HepG2 (cell line): Measurements from ENCODE around the gene NOCT. TPM values are rescaled to one million over a fixed set of nuclear protein-coding genes. Genes with fewer than 3 reads are reported as not detected.

ENCODE experiments used
- ATAC-seq: fragments of 200-7000 bp; cut with Tn5 transposase; 3 replicates; pipeline ENCODE4 v1.9.1; 2020; ENCODE audit warnings: mild to moderate bottlenecking, moderate library complexity
- BruUV-seq: library from RNA; stranded (reverse); fragments of 400-500 nt; replicated peaks from 2 replicates; lab custom pipeline; 2021; lab: Mats Ljungman, UMichigan
- CTCF ChIA-PET: fragments of 300-600 bp; formaldehyde crosslinking; extraction: SDS; loops from one replicate; lab custom pipeline; 2021; ENCODE audit warnings: low total read pairs, inconsistent platforms, low intra/inter-chr PET ratio; lab: Yijun Ruan, JAX
- POLR2A ChIA-PET: fragments of 350-600 bp; sonication (Branson Sonifier 250); formaldehyde crosslinking; loops from one replicate; lab custom pipeline; 2020; ENCODE audit warnings: antibody characterized with exemption, inconsistent platforms; lab: Yijun Ruan, JAX
- DNase-seq: peaks from one replicate; pipeline ENCODE4 v3.0.0-alpha.2; 2015; ENCODE audit warnings: low spot score
- FAIRE-seq: peaks from 3 replicates; lab custom pipeline; 2011; peaks lifted over from hg19 to GRCh38; lab: Jason Lieb, UNC
- H2AFZ ChIP-seq: one replicate; pipeline ENCODE4 v1.6.1; 2011; ENCODE audit warnings: low read length, inconsistent platforms
- H3K27ac ChIP-seq: fragments of 300-600 bp; 3 replicates; pipeline ENCODE4 v1.8.0; 2011; ENCODE audit warnings: mixed run types, mild to moderate bottlenecking, mixed read lengths, low read length, inconsistent platforms; ENCODE audit not compliant: insufficient read depth; ENCODE audit errors: extremely low read length
- H3K27me3 ChIP-seq, 2 experiments: fragments of 200-600 bp in 1 of 2; 2 replicates in 1 of 2; 3 replicates in 1 of 2; pipeline versions ENCODE4 v1.6.0 to v1.8.0; 2011; ENCODE audit warnings: low read length in 2 of 2, mild to moderate bottlenecking in 2 of 2, moderate library complexity in 2 of 2, inconsistent platforms in 1 of 2; ENCODE audit not compliant: insufficient read depth in 2 of 2, control insufficient read depth in 1 of 2
- H3K36me3 ChIP-seq, 2 experiments: fragments of 200-600 bp in 1 of 2; replicated peaks in 1 of 2; 2 replicates in 1 of 2; 3 replicates in 1 of 2; pipeline versions ENCODE4 v1.5.1 to v1.8.0; 2011; ENCODE audit warnings: low read length in 2 of 2, inconsistent platforms in 1 of 2; ENCODE audit not compliant: insufficient read depth in 2 of 2, control insufficient read depth in 1 of 2
- H3K4me1 ChIP-seq: 2 replicates; pipeline ENCODE4 v1.5.1; 2012; ENCODE audit warnings: low read length, inconsistent platforms; ENCODE audit not compliant: insufficient read depth
- H3K4me2 ChIP-seq: 2 replicates; pipeline ENCODE4 v1.6.0; 2011; ENCODE audit warnings: low read depth, low read length, inconsistent platforms
- H3K4me3 ChIP-seq, 3 experiments: fragments of 200-600 bp in 1 of 3; sonication (generic), shearing (Covaris generic) in 1 of 3; replicated peaks in 1 of 3; 2 replicates each; pipeline ENCODE4 v1.5.1; 2011 to 2016; ENCODE audit warnings: low read length in 3 of 3, inconsistent platforms in 2 of 3, low read depth in 2 of 3, mild to moderate bottlenecking in 2 of 3, control low read depth in 1 of 3, mixed read lengths in 1 of 3; ENCODE audit not compliant: insufficient read depth in 1 of 3
- H3K79me2 ChIP-seq: one replicate; pipeline ENCODE4 v1.6.1; 2011; ENCODE audit warnings: low read length, inconsistent platforms; ENCODE audit not compliant: insufficient read depth
- H3K9ac ChIP-seq: 2 replicates; pipeline ENCODE4 v1.6.0; 2011; ENCODE audit warnings: mild to moderate bottlenecking, low read depth, low read length, inconsistent platforms; ENCODE audit not compliant: insufficient read depth
- H3K9me3 ChIP-seq: 2 replicates; pipeline ENCODE4 v1.5.1; 2012; ENCODE audit warnings: mild to moderate bottlenecking, low read length
- H4K20me1 ChIP-seq: 2 replicates; pipeline ENCODE4 v1.6.0; 2011; ENCODE audit warnings: inconsistent platforms, mild to moderate bottlenecking, low read length, moderate library complexity; ENCODE audit not compliant: insufficient read depth
- FOXP4 ChIP-seq: sonication (generic); formaldehyde crosslinking; IDR thresholded peaks from 2 replicates; pipeline ENCODE4 v1.4.0; 2020; ENCODE audit warnings: missing genetic modification reagents
- HDAC2 ChIP-seq: sonication (generic); formaldehyde crosslinking; IDR thresholded peaks from 2 replicates; pipeline ENCODE4 v1.4.0; 2020; ENCODE audit warnings: missing genetic modification reagents
- HNF4G ChIP-seq, 2 experiments: sonication (generic) in 1 of 2; formaldehyde crosslinking in 1 of 2; IDR thresholded peaks; 2 replicates each; pipeline versions ENCODE4 v1.4.0 to v1.6.1; 2011 to 2020; ENCODE audit warnings: borderline replicate concordance in 2 of 2, low read depth in 2 of 2, mild to moderate bottlenecking in 2 of 2, low read length in 1 of 2, missing genetic modification reagents in 1 of 2, moderate library complexity in 1 of 2
- NR2F1 ChIP-seq, 2 experiments: fragments of 450-650 bp in 1 of 2; formaldehyde crosslinking in 1 of 2; IDR thresholded peaks; 2 replicates each; pipeline versions ENCODE4 v1.5.0 to v1.6.1; 2016 to 2020; ENCODE audit warnings: mild to moderate bottlenecking in 1 of 2, missing compliant biosample characterization in 1 of 2, missing genetic modification reagents in 1 of 2, moderate library complexity in 1 of 2
- NR2F6 ChIP-seq, 2 experiments: IDR thresholded peaks; 2 replicates each; pipeline ENCODE4 v1.6.1; 2016; ENCODE audit warnings: antibody characterized with exemption in 1 of 2, mild to moderate bottlenecking in 1 of 2
- PBX2 ChIP-seq: IDR thresholded peaks from 2 replicates; pipeline ENCODE4 v1.6.1; 2016; ENCODE audit warnings: control low read depth
- RARA ChIP-seq: IDR thresholded peaks from 2 replicates; pipeline ENCODE4 v1.6.1; 2016; ENCODE audit warnings: missing genetic modification reagents, missing compliant biosample characterization
- RFXAP ChIP-seq: sonication (generic); formaldehyde crosslinking; IDR thresholded peaks from 2 replicates; pipeline ENCODE4 v1.4.0; 2020; ENCODE audit warnings: missing genetic modification reagents, borderline replicate concordance
- SP5 ChIP-seq: IDR thresholded peaks from 2 replicates; pipeline ENCODE4 v1.6.1; 2016; ENCODE audit warnings: low read depth, borderline replicate concordance
- SYNCRIP ChIP-seq: fragments of 200-400 bp; formaldehyde crosslinking; IDR thresholded peaks from 2 replicates; pipeline ENCODE4 v1.6.1; 2018; ENCODE audit warnings: mild to moderate bottlenecking, low read depth, low read length; ENCODE audit not compliant: insufficient read depth
- ZNF629 ChIP-seq: sonication (generic); formaldehyde crosslinking; conservative IDR thresholded peaks from 2 replicates; pipeline ENCODE4 v1.5.0; 2020; ENCODE audit warnings: missing genetic modification reagents
- WGBS: methylation state at CpG from one replicate; pipeline ENCODE4 v1.1.6; 2017; ENCODE audit warnings: low lambda C conversion rate; 5-methylcytosine and 5-hydroxymethylcytosine counted together
- in situ Hi-C: cut with HindIII; loops from 2 replicates; pipeline ENCODE4 v1.10.0; 2017; ENCODE audit warnings: low pct_unique_long_range_greater_than_20kb; ENCODE audit not compliant: extremely low pct_ligation_motif_present
- intact Hi-C: fragments of 100-400 bp; cut with micrococcal nuclease; formaldehyde crosslinking; loops from one replicate; pipeline ENCODE4 v1.10.0; 2022; ENCODE audit not compliant: unreplicated experiment
- polyA plus RNA-seq, 8 experiments: library from polyadenylated mRNA; depleted of rRNA in 3 of 8; stranded (reverse) in 7 of 8; unstranded in 1 of 8; fragments of >200 nt; fragmentation: Illumina TruSeq in 4 of 8; extraction: Trizol in 4 of 8; gene quantifications; 2 replicates each; pipeline versions ENCODE4 v1.2.1 to v1.2.3, GENCODE V29; 2011 to 2016; ENCODE audit warnings: low read depth in 4 of 8, missing spikeins in 1 of 8, mixed read lengths in 1 of 8; ENCODE audit not compliant: insufficient read depth in 1 of 8
- total RNA-seq, 5 experiments: library from RNA; depleted of rRNA; stranded (reverse); fragments of >200 nt; fragmentation: Illumina TruSeq; extraction: Trizol; gene quantifications; 2 replicates each; pipeline ENCODE4 v1.2.3, GENCODE V29; 2016; ENCODE audit warnings: low read depth in 1 of 5
- TF ChIP-seq, protein P1 (sequence below): sonication (generic); formaldehyde crosslinking; IDR thresholded peaks from 2 replicates; pipeline ENCODE4 v1.5.1; 2020; ENCODE audit warnings: mild to moderate bottlenecking, missing genetic modification reagents, borderline replicate concordance
- TF ChIP-seq, protein P2 (sequence below): sonication (generic); formaldehyde crosslinking; conservative IDR thresholded peaks from 2 replicates; pipeline ENCODE4 v1.8.1; 2023; ENCODE audit warnings: missing genetic modification reagents

Gene NOCT
- total and polyA plus RNA-seq, 2 of the 13 experiments (the other 11 are each of a cell fraction or from before 2014, with no cell fraction given) = 3.6 to 13.1 TPM

DNA sequence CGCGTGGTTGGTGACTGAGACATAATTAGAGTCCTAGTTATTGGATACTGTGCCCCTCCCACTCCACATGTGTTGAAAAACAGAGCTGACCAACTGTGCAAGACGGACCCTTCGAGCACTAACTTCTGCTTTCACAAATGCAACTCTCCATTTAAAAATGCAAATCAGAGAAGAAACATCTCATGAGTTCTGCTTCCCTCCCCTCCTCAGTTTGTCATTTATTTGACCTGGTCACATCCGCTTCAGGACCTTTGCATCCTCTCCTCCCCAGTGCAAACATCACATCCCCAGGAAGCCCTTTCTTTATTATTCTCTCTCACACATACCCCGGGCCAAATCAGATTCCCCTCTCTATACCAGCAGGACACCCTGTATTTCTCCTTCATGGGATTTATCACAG lies 38.1 kb upstream of the NOCT start:
- H3K27ac ChIP-seq = no peak overlapping the region
- H2AFZ ChIP-seq = no peak overlapping the region
- ATAC-seq (peak; percentile 96), FAIRE-seq (peak; percentile 69), DNase-seq (peak; percentile 64)
- H3K79me2 ChIP-seq = no peaks in the 10 kb centered on the region
- in situ Hi-C loops = no loop called here
- H3K4me1 ChIP-seq = peaks cover 74% of the 10 kb centered on the region
- intact Hi-C loops = no loop called here
- no peak overlapping the region for H3K9ac ChIP-seq
- peak overlapping the region in 1 of 3 experiments; percentile 3; a peak in 2 of 6 replicates for H3K4me3 ChIP-seq
- POLR2A ChIA-PET = no interaction called here
- 20% methylated on average over 6 of the region's 6 CpGs for WGBS
- no peaks in the 10 kb centered on the region for H3K27me3 ChIP-seq
- H3K36me3 ChIP-seq = no peaks in the 10 kb centered on the region
- no peaks in the 10 kb centered on the region for H4K20me1 ChIP-seq
- BruUV-seq = no TSS peak
- CTCF ChIA-PET = no interaction called here
- H3K9me3 ChIP-seq = no peaks in the 10 kb centered on the region
- H3K4me2 ChIP-seq = peak overlapping the region; percentile 56
- TF ChIP-seq SP5 (CRISPR knock-in tag) = peak; percentile 62; the same call in 1 of the 2 replicates
- TF ChIP-seq, protein P1, sequence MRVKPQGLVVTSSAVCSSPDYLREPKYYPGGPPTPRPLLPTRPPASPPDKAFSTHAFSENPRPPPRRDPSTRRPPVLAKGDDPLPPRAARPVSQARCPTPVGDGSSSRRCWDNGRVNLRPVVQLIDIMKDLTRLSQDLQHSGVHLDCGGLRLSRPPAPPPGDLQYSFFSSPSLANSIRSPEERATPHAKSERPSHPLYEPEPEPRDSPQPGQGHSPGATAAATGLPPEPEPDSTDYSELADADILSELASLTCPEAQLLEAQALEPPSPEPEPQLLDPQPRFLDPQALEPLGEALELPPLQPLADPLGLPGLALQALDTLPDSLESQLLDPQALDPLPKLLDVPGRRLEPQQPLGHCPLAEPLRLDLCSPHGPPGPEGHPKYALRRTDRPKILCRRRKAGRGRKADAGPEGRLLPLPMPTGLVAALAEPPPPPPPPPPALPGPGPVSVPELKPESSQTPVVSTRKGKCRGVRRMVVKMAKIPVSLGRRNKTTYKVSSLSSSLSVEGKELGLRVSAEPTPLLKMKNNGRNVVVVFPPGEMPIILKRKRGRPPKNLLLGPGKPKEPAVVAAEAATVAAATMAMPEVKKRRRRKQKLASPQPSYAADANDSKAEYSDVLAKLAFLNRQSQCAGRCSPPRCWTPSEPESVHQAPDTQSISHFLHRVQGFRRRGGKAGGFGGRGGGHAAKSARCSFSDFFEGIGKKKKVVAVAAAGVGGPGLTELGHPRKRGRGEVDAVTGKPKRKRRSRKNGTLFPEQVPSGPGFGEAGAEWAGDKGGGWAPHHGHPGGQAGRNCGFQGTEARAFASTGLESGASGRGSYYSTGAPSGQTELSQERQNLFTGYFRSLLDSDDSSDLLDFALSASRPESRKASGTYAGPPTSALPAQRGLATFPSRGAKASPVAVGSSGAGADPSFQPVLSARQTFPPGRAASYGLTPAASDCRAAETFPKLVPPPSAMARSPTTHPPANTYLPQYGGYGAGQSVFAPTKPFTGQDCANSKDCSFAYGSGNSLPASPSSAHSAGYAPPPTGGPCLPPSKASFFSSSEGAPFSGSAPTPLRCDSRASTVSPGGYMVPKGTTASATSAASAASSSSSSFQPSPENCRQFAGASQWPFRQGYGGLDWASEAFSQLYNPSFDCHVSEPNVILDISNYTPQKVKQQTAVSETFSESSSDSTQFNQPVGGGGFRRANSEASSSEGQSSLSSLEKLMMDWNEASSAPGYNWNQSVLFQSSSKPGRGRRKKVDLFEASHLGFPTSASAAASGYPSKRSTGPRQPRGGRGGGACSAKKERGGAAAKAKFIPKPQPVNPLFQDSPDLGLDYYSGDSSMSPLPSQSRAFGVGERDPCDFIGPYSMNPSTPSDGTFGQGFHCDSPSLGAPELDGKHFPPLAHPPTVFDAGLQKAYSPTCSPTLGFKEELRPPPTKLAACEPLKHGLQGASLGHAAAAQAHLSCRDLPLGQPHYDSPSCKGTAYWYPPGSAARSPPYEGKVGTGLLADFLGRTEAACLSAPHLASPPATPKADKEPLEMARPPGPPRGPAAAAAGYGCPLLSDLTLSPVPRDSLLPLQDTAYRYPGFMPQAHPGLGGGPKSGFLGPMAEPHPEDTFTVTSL (CRISPR knock-in tag) = peak; percentile 49; the same call in 1 of the 2 replicates
- no peak for TF ChIP-seq RFXAP
- TF ChIP-seq FOXP4 = peak; percentile 57
- TF ChIP-seq ZNF629 (CRISPR knock-in tag) = 0 out of 2 replicates have a peak, but pooled peaks have one; percentile 27
- TF ChIP-seq PBX2 = no peak
- TF ChIP-seq, protein P2, sequence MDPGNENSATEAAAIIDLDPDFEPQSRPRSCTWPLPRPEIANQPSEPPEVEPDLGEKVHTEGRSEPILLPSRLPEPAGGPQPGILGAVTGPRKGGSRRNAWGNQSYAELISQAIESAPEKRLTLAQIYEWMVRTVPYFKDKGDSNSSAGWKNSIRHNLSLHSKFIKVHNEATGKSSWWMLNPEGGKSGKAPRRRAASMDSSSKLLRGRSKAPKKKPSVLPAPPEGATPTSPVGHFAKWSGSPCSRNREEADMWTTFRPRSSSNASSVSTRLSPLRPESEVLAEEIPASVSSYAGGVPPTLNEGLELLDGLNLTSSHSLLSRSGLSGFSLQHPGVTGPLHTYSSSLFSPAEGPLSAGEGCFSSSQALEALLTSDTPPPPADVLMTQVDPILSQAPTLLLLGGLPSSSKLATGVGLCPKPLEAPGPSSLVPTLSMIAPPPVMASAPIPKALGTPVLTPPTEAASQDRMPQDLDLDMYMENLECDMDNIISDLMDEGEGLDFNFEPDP (CRISPR knock-in tag) = no peak
- peak; percentile 30; the same call in 1 of the 2 replicates for TF ChIP-seq HDAC2
- no peak for TF ChIP-seq SYNCRIP
- TF ChIP-seq NR2F6 (IDR thresholded peaks at IDR 0.05) = peak; percentile 75
- peak; percentile 80 for TF ChIP-seq NR2F6 (CRISPR knock-in tag; IDR thresholded peaks at IDR 0.05)
- peak in 1 of 2 experiments; percentile 40; a peak in 2 of 4 replicates for TF ChIP-seq NR2F1 (CRISPR knock-in tag; IDR thresholded peaks at IDR 0.05)
- TF ChIP-seq HNF4G (IDR thresholded peaks at IDR 0.05; ENCODE audit: borderline replicate concordance, low read depth, low read length) = peak; percentile 55; the same call in 1 of the 2 replicates
- TF ChIP-seq HNF4G (CRISPR knock-in tag; IDR thresholded peaks at IDR 0.05; ENCODE audit: borderline replicate concordance, low read depth) = no peak
- peak; percentile 57 for TF ChIP-seq RARA (CRISPR knock-in tag)
